Measurements from ENCODE around the gene CACNA2D3.
"Not testable (repeated sequence)": the region's sequence is repeated elsewhere in the genome, so short reads cannot be mapped to it uniquely, and the experiment has no call there.

Gene CACNA2D3

DNA sequence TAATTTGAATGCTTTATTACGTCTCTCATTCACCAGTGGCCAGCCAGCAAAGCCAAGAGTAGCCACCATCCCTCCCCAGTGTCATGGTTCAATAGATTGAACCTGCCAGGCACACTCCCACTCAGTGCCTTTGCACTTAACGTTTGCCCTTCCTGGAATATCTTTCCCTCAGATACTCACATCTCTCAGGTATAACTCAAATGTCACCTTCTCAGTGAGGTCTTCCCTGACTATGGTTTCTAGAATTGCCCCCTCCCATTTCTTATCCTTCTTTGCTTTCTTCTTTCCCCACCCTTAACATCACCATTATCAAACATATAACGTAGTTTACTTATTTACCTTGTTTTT, 511.7 kb downstream of the CACNA2D3 start:
- H3K4me2 ChIP-seq (ENCODE audit: low read depth, low read length, poor library complexity, severe bottlenecking): no peak overlapping the region
- no peaks in the 10 kb centered on the region for H4K20me1 ChIP-seq (ENCODE audit: low read depth, low read length)
- H3F3A ChIP-seq (ENCODE audit: insufficient read depth): no peaks in the 10 kb centered on the region
- no peaks in the 10 kb centered on the region for H3K36me3 ChIP-seq (ENCODE audit: low read length)
- no peak overlapping the region for H3K27ac ChIP-seq (ENCODE audit: low read depth, low read length)
- H2AFZ ChIP-seq (ENCODE audit: low read depth, low read length, severe bottlenecking): no peak overlapping the region
- no peaks in the 10 kb centered on the region for H3K9me3 ChIP-seq (ENCODE audit: insufficient read depth, low read length)
- no peak overlapping the region for H3K4me3 ChIP-seq (ENCODE audit: insufficient read depth, low read length, poor library complexity, severe bottlenecking)
- H3K27me3 ChIP-seq (ENCODE audit: low read length): no peaks in the 10 kb centered on the region
- H3K79me2 ChIP-seq (ENCODE audit: insufficient read depth, low read length): no peaks in the 10 kb centered on the region
- no peaks in the 10 kb centered on the region for H3K9me2 ChIP-seq (replicated peaks; ENCODE audit: insufficient read depth, low read length)
- TF ChIP-seq CTCF (IDR thresholded peaks at IDR 0.05; ENCODE audit: insufficient read depth, low read length, poor library complexity, severe bottlenecking) (no peak), EZH2phosphoT487 (conservative IDR thresholded peaks at IDR 0.05; ENCODE audit: low read length) (no peak)
- H3K9ac ChIP-seq (ENCODE audit: low read length): no peak overlapping the region

GRCh38 chr3:54639790-54640372, 517.5 kb downstream of the CACNA2D3 start:
- not testable (repeated sequence) for H3K4me2 ChIP-seq (ENCODE audit: low read depth, low read length, poor library complexity, severe bottlenecking); H4K20me1 ChIP-seq (ENCODE audit: low read depth, low read length); H2AFZ ChIP-seq (ENCODE audit: low read depth, low read length, severe bottlenecking); H3K9me2 ChIP-seq (replicated peaks; ENCODE audit: insufficient read depth, low read length); H3K4me3 ChIP-seq (ENCODE audit: insufficient read depth, low read length, poor library complexity, severe bottlenecking); H3K36me3 ChIP-seq (ENCODE audit: low read length); H3K9me3 ChIP-seq (ENCODE audit: insufficient read depth, low read length); H3F3A ChIP-seq (ENCODE audit: insufficient read depth); H3K79me2 ChIP-seq (ENCODE audit: insufficient read depth, low read length); H3K9ac ChIP-seq (ENCODE audit: low read length); H3K27me3 ChIP-seq (ENCODE audit: low read length); H3K27ac ChIP-seq (ENCODE audit: low read depth, low read length)

DNA sequence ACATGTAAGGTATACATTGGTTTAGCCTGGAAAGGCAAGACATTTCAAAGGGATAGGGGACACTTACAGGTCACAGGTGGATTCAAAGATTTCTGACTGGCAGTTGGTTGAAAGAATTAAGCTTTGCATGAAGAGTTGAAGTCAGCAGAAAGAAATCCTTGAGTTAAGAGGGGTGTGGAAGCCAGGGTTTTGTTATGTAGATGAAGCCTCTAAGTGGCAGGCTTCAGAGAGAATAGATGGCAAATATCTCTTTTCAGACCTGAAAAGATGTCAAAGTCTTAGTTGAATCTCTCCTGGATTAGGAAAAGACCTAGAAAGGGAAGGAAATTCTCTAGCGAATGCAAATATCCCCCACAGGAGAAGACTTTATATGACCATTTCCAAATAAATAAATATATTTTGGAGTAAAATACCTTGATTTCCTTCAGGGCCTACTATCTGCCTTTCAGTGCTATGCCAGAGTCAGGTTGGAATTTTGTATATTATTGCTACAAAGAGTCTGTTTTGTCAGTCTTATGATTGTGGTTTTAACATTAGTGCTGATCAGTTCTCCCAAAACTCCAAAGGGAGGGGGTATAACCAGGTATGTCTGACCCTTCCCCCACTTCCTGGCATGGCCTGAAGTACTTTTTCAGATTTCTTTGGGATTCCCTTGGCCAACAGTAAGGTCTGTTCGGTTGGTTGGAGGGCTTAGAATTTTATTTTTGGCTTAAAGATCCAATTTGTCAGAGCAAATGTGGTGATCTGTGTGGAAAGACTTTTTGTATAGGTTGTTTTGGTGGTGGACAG, 519.1 kb downstream of the CACNA2D3 start:
- no peak overlapping the region for H2AFZ ChIP-seq (ENCODE audit: low read depth, low read length, severe bottlenecking)
- no peak overlapping the region for H3K4me2 ChIP-seq (ENCODE audit: low read depth, low read length, poor library complexity, severe bottlenecking)
- no peak overlapping the region for H3K27ac ChIP-seq (ENCODE audit: low read depth, low read length)
- no peaks in the 10 kb centered on the region for H3K9me3 ChIP-seq (ENCODE audit: insufficient read depth, low read length)
- H3K79me2 ChIP-seq (ENCODE audit: insufficient read depth, low read length): no peaks in the 10 kb centered on the region
- H3K9me2 ChIP-seq (replicated peaks; ENCODE audit: insufficient read depth, low read length): no peaks in the 10 kb centered on the region
- no peak overlapping the region for H3K9ac ChIP-seq (ENCODE audit: low read length)
- H3F3A ChIP-seq (ENCODE audit: insufficient read depth): no peaks in the 10 kb centered on the region
- H3K4me3 ChIP-seq (ENCODE audit: insufficient read depth, low read length, poor library complexity, severe bottlenecking): no peak overlapping the region
- H4K20me1 ChIP-seq (ENCODE audit: low read depth, low read length): no peaks in the 10 kb centered on the region
- H3K27me3 ChIP-seq (ENCODE audit: low read length): no peaks in the 10 kb centered on the region
- TF ChIP-seq EZH2phosphoT487 (conservative IDR thresholded peaks at IDR 0.05; ENCODE audit: low read length) (no peak), CTCF (IDR thresholded peaks at IDR 0.05; ENCODE audit: insufficient read depth, low read length, poor library complexity, severe bottlenecking) (no peak)
- H3K36me3 ChIP-seq (ENCODE audit: low read length): no peaks in the 10 kb centered on the region

- Histone ChIP-seq H3K9me2 (replicated peaks; ENCODE audit: insufficient read depth, low read length) (no peaks in the 10 kb centered on the region), H3K27me3 (ENCODE audit: low read length) (no peaks in the 10 kb centered on the region), H3K9ac (ENCODE audit: low read length) (no peak overlapping the region), H4K20me1 (ENCODE audit: low read depth, low read length) (no peaks in the 10 kb centered on the region), H3K27ac (ENCODE audit: low read depth, low read length) (no peak overlapping the region), H3K36me3 (ENCODE audit: low read length) (no peaks in the 10 kb centered on the region), H3K4me2 (ENCODE audit: low read depth, low read length, poor library complexity, severe bottlenecking) (no peak overlapping the region), H2AFZ (ENCODE audit: low read depth, low read length, severe bottlenecking) (no peak overlapping the region), H3K9me3 (ENCODE audit: insufficient read depth, low read length) (no peaks in the 10 kb centered on the region), H3K4me3 (ENCODE audit: insufficient read depth, low read length, poor library complexity, severe bottlenecking) (no peak overlapping the region), H3F3A (ENCODE audit: insufficient read depth) (no peaks in the 10 kb centered on the region), H3K79me2 (ENCODE audit: insufficient read depth, low read length) (no peaks in the 10 kb centered on the region)
- TF ChIP-seq CTCF (IDR thresholded peaks at IDR 0.05; ENCODE audit: insufficient read depth, low read length, poor library complexity, severe bottlenecking) (no peak), EZH2phosphoT487 (conservative IDR thresholded peaks at IDR 0.05; ENCODE audit: low read length) (no peak)
These were observed 519.8 kb downstream of the CACNA2D3 start for GRCh38 chr3:54642147-54642546.

Data from SU-DHL-6 (cell line).